Measurements from ENCODE around the gene SPRY4.

The SPRY4 gene

GRCh38 chr5:142320851-142321560 lies 3.8 kb downstream of the SPRY4 start:
- peaks cover 4 to 10% of the 10 kb centered on the region in 2 donors for H3K27me3 ChIP-seq (ENCODE audit: control insufficient read depth in 1 of 2, insufficient read depth in 2 of 2, low read length in 2 of 2)
- H3K4me1 ChIP-seq (ENCODE audit: insufficient read depth, low read length): peaks cover 11% of the 10 kb centered on the region
- H3K4me3 ChIP-seq (ENCODE audit: low read depth in 1 of 2, low read length in 2 of 2): no peak overlapping the region
- no peak overlapping the region for H3K27ac ChIP-seq (ENCODE audit: low read depth, low read length)
- no peaks in the 10 kb centered on the region for H3K9me3 ChIP-seq (ENCODE audit: low read length)
- H3K36me3 ChIP-seq (ENCODE audit: insufficient read depth, low read length): no peaks in the 10 kb centered on the region
- H3K9ac ChIP-seq (ENCODE audit: low read length): peak overlapping the region; percentile 7

GRCh38 chr5:142320430-142320738 lies 4.4 kb downstream of the SPRY4 start:
- no peak overlapping the region for H3K27ac ChIP-seq (ENCODE audit: low read depth, low read length)
- H3K36me3 ChIP-seq (ENCODE audit: insufficient read depth, low read length): no peaks in the 10 kb centered on the region
- peaks cover 12% of the 10 kb centered on the region for H3K4me1 ChIP-seq (ENCODE audit: insufficient read depth, low read length)
- peak overlapping the region; percentile 7 for H3K9ac ChIP-seq (ENCODE audit: low read length)
- H3K9me3 ChIP-seq (ENCODE audit: low read length): no peaks in the 10 kb centered on the region
- peaks cover 3 to 4% of the 10 kb centered on the region in 2 donors for H3K27me3 ChIP-seq (ENCODE audit: control insufficient read depth in 1 of 2, insufficient read depth in 2 of 2, low read length in 2 of 2)
- H3K4me3 ChIP-seq (ENCODE audit: low read depth in 1 of 2, low read length in 2 of 2): no peak overlapping the region

GRCh38 chr5:142319560-142320429 lies 5.0 kb downstream of the SPRY4 start:
- H3K9me3 ChIP-seq (ENCODE audit: low read length): no peaks in the 10 kb centered on the region
- H3K36me3 ChIP-seq (ENCODE audit: insufficient read depth, low read length): no peaks in the 10 kb centered on the region
- H3K4me1 ChIP-seq (ENCODE audit: insufficient read depth, low read length): peaks cover 7% of the 10 kb centered on the region
- no peak overlapping the region for H3K27ac ChIP-seq (ENCODE audit: low read depth, low read length)
- peaks cover 0 to 4% of the 10 kb centered on the region in 2 donors for H3K27me3 ChIP-seq (ENCODE audit: control insufficient read depth in 1 of 2, insufficient read depth in 2 of 2, low read length in 2 of 2)
- no peak overlapping the region for H3K4me3 ChIP-seq (ENCODE audit: low read depth in 1 of 2, low read length in 2 of 2)
- peak overlapping the region; percentile 7 for H3K9ac ChIP-seq (ENCODE audit: low read length)

- Histone ChIP-seq H3K9me3 (ENCODE audit: low read length) (no peaks in the 10 kb centered on the region), H3K36me3 (ENCODE audit: insufficient read depth, low read length) (no peaks in the 10 kb centered on the region), H3K4me1 (ENCODE audit: insufficient read depth, low read length) (peaks cover 8% of the 10 kb centered on the region), H3K9ac (ENCODE audit: low read length) (no peak overlapping the region), H3K4me3 (ENCODE audit: low read depth in 1 of 2, low read length in 2 of 2) (no peak overlapping the region), H3K27ac (ENCODE audit: low read depth, low read length) (no peak overlapping the region), H3K27me3 (ENCODE audit: control insufficient read depth in 1 of 2, insufficient read depth in 2 of 2, low read length in 2 of 2) (peaks cover 0 to 4% of the 10 kb centered on the region in 2 donors)
These were observed 5.7 kb downstream of the SPRY4 start for GRCh38 chr5:142319105-142319504.

- Histone ChIP-seq H3K36me3 (ENCODE audit: insufficient read depth, low read length) (no peaks in the 10 kb centered on the region), H3K9ac (ENCODE audit: low read length) (no peak overlapping the region), H3K9me3 (ENCODE audit: low read length) (no peaks in the 10 kb centered on the region), H3K4me3 (ENCODE audit: low read depth in 1 of 2, low read length in 2 of 2) (no peak overlapping the region), H3K27me3 (ENCODE audit: control insufficient read depth in 1 of 2, insufficient read depth in 2 of 2, low read length in 2 of 2) (no peaks in the 10 kb centered on the region), H3K27ac (ENCODE audit: low read depth, low read length) (no peak overlapping the region), H3K4me1 (ENCODE audit: insufficient read depth, low read length) (peaks cover 13% of the 10 kb centered on the region)
These were observed 7.1 kb downstream of the SPRY4 start for GRCh38 chr5:142317753-142318152.

- no peaks in the 10 kb centered on the region for H3K27me3 ChIP-seq (ENCODE audit: control insufficient read depth in 1 of 2, insufficient read depth in 2 of 2, low read length in 2 of 2)
- H3K36me3 ChIP-seq (ENCODE audit: insufficient read depth, low read length): no peaks in the 10 kb centered on the region
- H3K9ac ChIP-seq (ENCODE audit: low read length): no peak overlapping the region
- peaks cover 13% of the 10 kb centered on the region for H3K4me1 ChIP-seq (ENCODE audit: insufficient read depth, low read length)
- no peaks in the 10 kb centered on the region for H3K9me3 ChIP-seq (ENCODE audit: low read length)
- no peak overlapping the region for H3K27ac ChIP-seq (ENCODE audit: low read depth, low read length)
- no peak overlapping the region for H3K4me3 ChIP-seq (ENCODE audit: low read depth in 1 of 2, low read length in 2 of 2)
These were observed 7.6 kb downstream of the SPRY4 start for GRCh38 chr5:142317173-142317572.

- Histone ChIP-seq H3K9ac (ENCODE audit: low read length) (no peak overlapping the region), H3K4me1 (ENCODE audit: insufficient read depth, low read length) (peaks cover 13% of the 10 kb centered on the region), H3K27ac (ENCODE audit: low read depth, low read length) (no peak overlapping the region), H3K4me3 (ENCODE audit: low read depth in 1 of 2, low read length in 2 of 2) (no peak overlapping the region), H3K36me3 (ENCODE audit: insufficient read depth, low read length) (no peaks in the 10 kb centered on the region), H3K27me3 (ENCODE audit: control insufficient read depth in 1 of 2, insufficient read depth in 2 of 2, low read length in 2 of 2) (no peaks in the 10 kb centered on the region), H3K9me3 (ENCODE audit: low read length) (no peaks in the 10 kb centered on the region)
These were observed 8.1 kb downstream of the SPRY4 start for GRCh38 chr5:142316681-142317080.

- Histone ChIP-seq H3K4me1 (ENCODE audit: insufficient read depth, low read length) (peaks cover 13% of the 10 kb centered on the region), H3K27me3 (ENCODE audit: control insufficient read depth in 1 of 2, insufficient read depth in 2 of 2, low read length in 2 of 2) (no peaks in the 10 kb centered on the region), H3K9me3 (ENCODE audit: low read length) (no peaks in the 10 kb centered on the region), H3K36me3 (ENCODE audit: insufficient read depth, low read length) (no peaks in the 10 kb centered on the region), H3K27ac (ENCODE audit: low read depth, low read length) (no peak overlapping the region), H3K9ac (ENCODE audit: low read length) (no peak overlapping the region), H3K4me3 (ENCODE audit: low read depth in 1 of 2, low read length in 2 of 2) (no peak overlapping the region)
These were observed 8.8 kb downstream of the SPRY4 start for GRCh38 chr5:142316051-142316450.

- H3K27me3 ChIP-seq (ENCODE audit: control insufficient read depth in 1 of 2, insufficient read depth in 2 of 2, low read length in 2 of 2): no peaks in the 10 kb centered on the region
- H3K4me1 ChIP-seq (ENCODE audit: insufficient read depth, low read length): peaks cover 13% of the 10 kb centered on the region
- H3K4me3 ChIP-seq (ENCODE audit: low read depth in 1 of 2, low read length in 2 of 2): no peak overlapping the region
- H3K9ac ChIP-seq (ENCODE audit: low read length): no peak overlapping the region
- no peaks in the 10 kb centered on the region for H3K9me3 ChIP-seq (ENCODE audit: low read length)
- H3K27ac ChIP-seq (ENCODE audit: low read depth, low read length): no peak overlapping the region
- no peaks in the 10 kb centered on the region for H3K36me3 ChIP-seq (ENCODE audit: insufficient read depth, low read length)
These were observed 9.5 kb downstream of the SPRY4 start for GRCh38 chr5:142315096-142315900.

GRCh38 chr5:142314606-142315005 lies 10.2 kb downstream of the SPRY4 start:
- Histone ChIP-seq H3K9ac (ENCODE audit: low read length) (no peak overlapping the region), H3K27me3 (ENCODE audit: control insufficient read depth in 1 of 2, insufficient read depth in 2 of 2, low read length in 2 of 2) (no peaks in the 10 kb centered on the region), H3K27ac (ENCODE audit: low read depth, low read length) (no peak overlapping the region), H3K36me3 (ENCODE audit: insufficient read depth, low read length) (no peaks in the 10 kb centered on the region), H3K4me3 (ENCODE audit: low read depth in 1 of 2, low read length in 2 of 2) (no peak overlapping the region), H3K9me3 (ENCODE audit: low read length) (no peaks in the 10 kb centered on the region), H3K4me1 (ENCODE audit: insufficient read depth, low read length) (peaks cover 13% of the 10 kb centered on the region)

GRCh38 chr5:142314109-142314508 lies 10.7 kb downstream of the SPRY4 start:
- Histone ChIP-seq H3K4me3 (ENCODE audit: low read depth in 1 of 2, low read length in 2 of 2) (no peak overlapping the region), H3K36me3 (ENCODE audit: insufficient read depth, low read length) (no peaks in the 10 kb centered on the region), H3K27ac (ENCODE audit: low read depth, low read length) (no peak overlapping the region), H3K27me3 (ENCODE audit: control insufficient read depth in 1 of 2, insufficient read depth in 2 of 2, low read length in 2 of 2) (no peaks in the 10 kb centered on the region), H3K4me1 (ENCODE audit: insufficient read depth, low read length) (peaks cover 13% of the 10 kb centered on the region), H3K9me3 (ENCODE audit: low read length) (no peaks in the 10 kb centered on the region), H3K9ac (ENCODE audit: low read length) (no peak overlapping the region)
